GM18519 (cell line): Measurements from ENCODE around the gene CDK16.
"Not testable (repeated sequence)": the region's sequence is repeated elsewhere in the genome, so short reads cannot be mapped to it uniquely, and the experiment has no call there.

Experiments used
- ATAC-seq: cut with Tn5 transposase; IDR thresholded peaks from one replicate; pipeline ENCODE4 v1.9.1; 2021; ENCODE audit warnings: mild to moderate bottlenecking, moderate library complexity; ENCODE audit not compliant: unreplicated experiment, low FRiP score

CDK16 gene

GRCh38 chrX:47245156-47245555, 26.7 kb downstream of the CDK16 start:
- ATAC-seq: no peak

GRCh38 chrX:47247206-47247998, 28.9 kb downstream of the CDK16 start:
- ATAC-seq: no peak

- ATAC-seq: no peak
Observed at GRCh38 chrX:47247999-47248320, 29.5 kb downstream of the CDK16 start.

GRCh38 chrX:47248576-47248975, 30.1 kb downstream of the CDK16 start:
- no peak for ATAC-seq

- ATAC-seq: no peak
Observed at GRCh38 chrX:47250017-47250347, 31.5 kb downstream of the CDK16 start.

GRCh38 chrX:47257620-47258019, 39.1 kb downstream of the CDK16 start:
- not testable (repeated sequence) for ATAC-seq

- no peak for ATAC-seq
Observed at GRCh38 chrX:47264483-47265173, 46.1 kb downstream of the CDK16 start.

- ATAC-seq: no peak
Observed at GRCh38 chrX:47266643-47267042, 48.2 kb downstream of the CDK16 start.

GRCh38 chrX:47272013-47272408, 53.5 kb downstream of the CDK16 start:
- no peak for ATAC-seq

- no peak for ATAC-seq
Observed at GRCh38 chrX:47273011-47273730, 54.7 kb downstream of the CDK16 start.

GRCh38 chrX:47278691-47279090, 60.2 kb downstream of the CDK16 start:
- no peak for ATAC-seq
